ENCODE measurements around the gene SORCS2.
"Not testable (repeated sequence)": the region's sequence is repeated elsewhere in the genome, so short reads cannot be mapped to it uniquely, and the experiment has no call there.

Gene SORCS2

GRCh38 chr4:7573576-7574091, 381.3 kb downstream of the SORCS2 start:
- DNase-seq (ENCODE audit: low read depth), result no peak
- no peak overlapping the region for H3K4me3 ChIP-seq (ENCODE audit: low read depth, low read length)
- no peak for TF ChIP-seq CTCF (conservative IDR thresholded peaks at IDR 0.05; ENCODE audit: low read depth, low read length)

- no peak for TF ChIP-seq CTCF (conservative IDR thresholded peaks at IDR 0.05; ENCODE audit: low read depth, low read length)
- H3K4me3 ChIP-seq (ENCODE audit: low read depth, low read length), result no peak overlapping the region
- no peak for DNase-seq (ENCODE audit: low read depth)
Measured at GRCh38 chr4:7574287-7575014, 382.1 kb downstream of the SORCS2 start.

GRCh38 chr4:7575426-7575825, 383.1 kb downstream of the SORCS2 start:
- no peak for TF ChIP-seq CTCF (conservative IDR thresholded peaks at IDR 0.05; ENCODE audit: low read depth, low read length)
- DNase-seq (ENCODE audit: low read depth), result no peak
- H3K4me3 ChIP-seq (ENCODE audit: low read depth, low read length), result no peak overlapping the region

- DNase-seq (ENCODE audit: low read depth); H3K4me3 ChIP-seq (ENCODE audit: low read depth, low read length): not testable (repeated sequence)
Measured at GRCh38 chr4:7577361-7578039, 385.2 kb downstream of the SORCS2 start.

- DNase-seq (ENCODE audit: low read depth), result peak; percentile 21
- no peak overlapping the region for H3K4me3 ChIP-seq (ENCODE audit: low read depth, low read length)
- no peak for TF ChIP-seq CTCF (conservative IDR thresholded peaks at IDR 0.05; ENCODE audit: low read depth, low read length)
Measured at GRCh38 chr4:7581477-7581876, 389.1 kb downstream of the SORCS2 start.

- no peak overlapping the region for H3K4me3 ChIP-seq (ENCODE audit: low read depth, low read length)
- TF ChIP-seq CTCF (conservative IDR thresholded peaks at IDR 0.05; ENCODE audit: low read depth, low read length), result no peak
- no peak for DNase-seq (ENCODE audit: low read depth)
Measured at GRCh38 chr4:7582313-7583097, 390.2 kb downstream of the SORCS2 start.

GRCh38 chr4:7584098-7584497, 391.8 kb downstream of the SORCS2 start:
- TF ChIP-seq CTCF (conservative IDR thresholded peaks at IDR 0.05; ENCODE audit: low read depth, low read length), result no peak
- no peak overlapping the region for H3K4me3 ChIP-seq (ENCODE audit: low read depth, low read length)
- no peak for DNase-seq (ENCODE audit: low read depth)

Data from choroid plexus epithelial cell (primary cell).